ENCODE data around the gene DAPK3. TPM values are rescaled to one million over a fixed set of nuclear protein-coding genes. Genes with fewer than 3 reads are reported as not detected.
"Not testable (repeated sequence)": the region's sequence is repeated elsewhere in the genome, so short reads cannot be mapped to it uniquely, and the experiment has no call there.

The DAPK3 gene
- total RNA-seq, 1 donor from 2014 or later: 82.4 TPM

DNA sequence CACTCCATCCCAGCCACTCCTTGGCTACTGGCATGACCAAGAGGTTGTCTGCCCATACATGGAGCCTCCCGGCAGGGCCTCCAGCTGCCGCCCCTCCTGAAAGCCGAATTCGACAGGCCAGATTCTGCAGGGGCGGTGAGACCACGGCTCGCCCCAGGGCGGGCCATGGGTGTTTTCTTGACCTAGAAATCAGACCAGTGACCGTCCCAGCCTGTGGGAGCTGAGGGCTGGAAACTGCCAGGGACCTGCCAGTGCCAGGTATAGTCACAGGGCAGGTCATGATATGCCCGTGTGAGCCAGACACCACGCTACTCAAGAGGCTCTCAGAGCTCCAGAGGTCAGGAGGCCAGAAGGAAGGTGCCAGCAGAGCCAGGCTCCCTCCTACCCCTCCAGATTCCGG lies 16.8 kb downstream of the DAPK3 start:
- no peak for DNase-seq

DNA sequence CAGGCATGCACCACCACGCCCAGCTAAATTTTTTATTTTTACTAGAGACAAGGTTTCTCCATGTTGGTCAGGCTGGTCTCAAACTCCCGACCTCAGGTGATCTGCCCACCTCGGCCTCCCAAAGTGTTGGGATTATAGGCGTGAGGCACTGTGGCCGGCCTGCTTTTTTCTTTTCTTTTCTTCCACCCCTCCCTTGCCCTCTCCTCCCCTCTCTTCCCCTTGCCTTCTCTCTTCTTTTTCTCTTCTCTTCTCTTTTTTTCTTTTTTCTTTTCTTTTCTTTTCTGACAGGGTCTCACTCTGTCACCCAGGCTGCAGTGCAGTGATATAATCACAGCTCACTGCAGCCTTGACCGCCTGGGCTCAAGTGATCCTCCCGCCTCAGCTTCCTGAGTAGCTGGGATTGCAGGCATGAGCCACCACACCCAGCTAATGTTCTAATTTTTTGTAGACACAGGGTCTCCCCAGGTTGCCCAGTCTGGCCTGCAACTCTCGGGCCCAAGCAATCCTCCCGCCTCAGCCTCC lies 18.1 kb downstream of the DAPK3 start:
- not testable (repeated sequence) for DNase-seq

DNA sequence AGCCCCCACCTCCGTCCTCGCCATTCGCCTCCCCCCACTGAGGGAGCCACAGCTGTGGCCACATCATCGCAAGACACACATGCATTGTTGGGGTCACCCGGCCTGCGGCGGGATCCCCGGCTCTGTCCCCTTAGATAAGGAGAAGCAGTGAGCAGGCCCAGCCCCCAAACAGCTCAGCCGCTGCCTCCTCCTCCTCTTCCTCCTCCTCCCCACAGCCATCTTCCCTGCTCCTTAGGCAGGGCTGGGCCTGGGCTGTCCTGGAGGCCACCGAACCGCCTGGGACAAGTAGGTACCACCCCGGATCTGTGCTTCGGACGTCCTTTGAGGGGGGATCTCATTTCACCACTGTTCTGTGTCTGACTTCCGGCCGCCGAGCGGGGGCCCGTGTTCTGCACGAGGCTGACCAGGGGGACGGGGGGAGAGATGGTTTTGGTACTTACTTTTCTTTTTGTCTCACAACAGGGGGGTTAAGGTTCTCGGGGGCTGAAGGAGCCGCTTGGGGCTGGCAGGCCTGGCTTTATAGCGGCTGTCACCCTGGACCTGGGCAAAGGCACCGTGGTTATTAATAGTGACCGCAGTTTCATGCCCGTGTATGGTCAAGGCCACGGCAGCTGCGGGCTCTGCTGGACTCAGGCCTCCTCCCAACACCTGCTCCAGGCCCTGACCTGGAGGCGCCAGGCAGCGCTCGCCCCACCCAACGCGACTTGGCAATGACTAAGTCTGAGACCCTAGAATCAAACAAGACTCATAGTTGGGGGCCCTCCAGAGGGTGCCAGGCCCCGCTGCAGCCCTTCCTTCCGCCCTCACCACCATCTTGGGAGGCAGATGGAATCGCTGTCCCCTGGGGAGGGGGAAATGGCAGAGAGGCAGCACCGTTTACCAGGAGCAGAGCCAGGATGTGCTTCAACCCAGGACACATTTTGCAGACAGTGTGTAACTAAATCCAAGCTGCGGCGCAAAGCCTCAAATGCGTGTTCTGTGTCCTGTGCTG lies 19.7 kb downstream of the DAPK3 start:
- DNase-seq: peak; percentile 86

- peak; percentile 60 for DNase-seq
Measured at GRCh38 chr19:3949997-3950859, 20.7 kb downstream of the DAPK3 start.

DNA sequence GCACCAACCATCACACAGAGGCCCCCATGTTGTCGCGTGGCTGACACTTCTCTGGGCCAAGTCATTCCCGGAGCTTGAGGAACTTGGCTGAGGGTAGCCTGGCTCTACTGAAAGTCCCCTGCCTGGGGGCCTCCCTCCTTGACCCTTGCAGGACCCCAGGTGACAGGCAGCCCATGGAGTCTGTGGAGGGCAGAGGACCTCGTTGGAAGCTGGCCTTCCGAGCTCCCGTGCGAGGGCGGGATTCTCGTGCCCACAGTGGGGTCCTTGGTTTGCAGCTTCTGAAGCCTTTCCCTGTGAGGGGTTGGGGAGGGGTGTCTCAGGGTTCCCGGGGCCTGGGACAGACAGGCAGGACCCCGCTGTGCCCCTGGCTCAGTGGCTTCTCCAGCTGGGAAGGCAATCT lies 21.6 kb downstream of the DAPK3 start:
- no peak for DNase-seq

DNA sequence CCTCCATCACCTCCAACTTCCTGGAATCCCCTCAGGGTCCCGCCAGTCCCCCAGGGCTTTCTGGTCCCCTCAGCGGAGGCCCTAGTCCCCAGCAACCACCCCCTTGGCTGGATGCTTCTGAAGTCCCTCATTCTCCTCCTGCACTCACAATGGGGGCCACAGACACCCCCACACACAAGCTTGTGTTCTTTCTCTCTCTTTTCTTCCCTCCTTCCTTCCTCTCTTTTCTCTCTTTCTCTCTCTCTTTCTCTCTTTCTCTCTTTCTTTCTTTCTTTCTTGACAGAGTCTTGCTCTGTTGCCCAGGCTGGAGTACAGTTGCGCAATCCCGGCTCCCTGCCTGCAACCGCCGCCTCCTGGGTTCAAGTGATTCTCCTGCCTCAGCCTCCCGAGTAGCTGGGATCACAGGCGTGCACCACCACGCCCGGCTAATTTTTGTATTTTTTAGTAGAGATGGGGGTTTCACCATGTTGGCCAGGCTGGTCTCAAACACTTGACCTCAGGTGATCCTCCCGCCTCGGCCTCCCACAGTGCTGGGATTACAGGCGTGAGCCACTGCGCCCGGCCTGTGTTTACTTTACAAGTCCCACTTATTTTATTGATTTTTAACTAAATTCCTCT lies 23.5 kb downstream of the DAPK3 start:
- DNase-seq: not testable (repeated sequence)

- no peak for DNase-seq
Measured at GRCh38 chr19:3945838-3946237, 25.1 kb downstream of the DAPK3 start.

DNA sequence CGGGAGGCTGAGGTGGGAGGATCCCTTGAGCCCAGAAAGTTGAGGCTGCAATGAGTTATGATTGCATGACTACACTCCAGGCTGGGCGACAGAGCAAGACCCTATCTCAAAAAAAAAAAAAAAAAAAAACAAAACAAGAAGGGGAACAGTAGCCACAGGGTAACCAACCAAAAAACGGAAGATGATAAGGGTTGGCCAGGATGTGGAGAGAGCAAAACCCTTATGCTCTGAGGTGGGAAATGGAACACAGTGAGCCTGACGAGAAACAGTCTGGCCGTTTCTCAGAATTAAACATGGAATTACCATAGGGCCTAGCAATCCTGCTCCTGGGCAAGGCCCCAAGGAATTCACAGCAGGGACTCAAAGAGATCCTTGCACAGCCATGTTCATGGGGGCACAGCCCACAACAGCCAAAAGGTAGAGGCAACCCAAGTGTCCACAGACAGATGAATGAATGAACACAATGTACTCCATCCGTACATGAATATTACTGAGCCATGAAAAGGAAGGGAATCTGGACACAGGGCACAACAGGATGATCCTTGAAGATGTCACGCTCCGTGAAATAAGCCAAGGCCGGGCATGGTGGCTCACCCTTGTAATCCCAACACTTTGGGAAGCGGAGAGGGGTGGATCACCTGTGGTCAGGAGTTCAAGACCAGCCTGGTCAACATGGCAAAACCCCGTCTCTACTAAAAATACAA lies 26.7 kb downstream of the DAPK3 start:
- DNase-seq: no peak

- peak; percentile 38 for DNase-seq
Measured at GRCh38 chr19:3942790-3943409, 28.0 kb downstream of the DAPK3 start.

- DNase-seq: not testable (repeated sequence)
Measured at GRCh38 chr19:3938300-3938950, 32.5 kb downstream of the DAPK3 start.

DNA sequence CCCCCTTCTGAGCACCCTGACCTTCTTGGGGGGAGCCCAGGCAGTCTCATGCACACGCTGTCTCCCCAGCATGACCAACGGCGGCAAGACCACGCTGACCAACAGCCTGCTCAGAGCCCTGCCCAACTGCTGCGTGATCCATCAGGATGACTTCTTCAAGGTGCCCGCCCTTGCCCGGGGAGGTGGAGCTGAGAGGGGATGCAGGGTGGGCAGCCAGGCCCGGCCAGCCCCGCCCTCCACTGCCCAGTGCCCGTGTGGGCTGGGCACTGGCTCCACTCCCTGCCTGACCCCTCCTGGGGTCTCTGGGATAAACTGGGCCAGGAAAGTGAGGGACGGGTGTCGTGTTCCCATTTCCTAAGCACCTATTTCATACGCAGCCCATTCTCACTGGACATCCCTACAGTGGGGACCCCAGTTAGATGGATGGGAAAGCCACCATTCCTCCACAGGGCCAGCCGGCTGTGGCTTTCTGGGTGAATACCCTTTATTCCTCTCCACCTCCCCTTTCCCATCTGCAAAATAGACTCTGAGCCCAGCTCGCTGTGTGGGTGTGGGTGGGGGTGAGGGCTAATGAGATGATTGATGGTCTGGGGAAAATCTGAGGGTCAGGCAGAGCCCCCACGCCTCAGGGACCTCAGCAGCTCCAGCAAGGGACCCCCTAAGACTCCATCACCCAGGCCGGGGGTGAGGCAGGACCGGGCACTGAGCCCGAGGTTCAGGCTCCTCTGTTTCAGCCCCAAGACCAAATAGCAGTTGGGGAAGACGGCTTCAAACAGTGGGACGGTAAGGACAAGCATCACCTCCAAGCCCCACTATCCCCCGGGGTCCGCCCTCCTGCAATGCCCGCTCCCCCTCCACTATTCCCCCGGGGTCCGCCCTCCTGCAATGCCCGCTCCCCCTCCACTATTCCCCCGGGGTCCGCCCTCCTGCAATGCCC lies 34.1 kb downstream of the DAPK3 start:
- no peak for DNase-seq

- peak; percentile 71 for DNase-seq
Measured at GRCh38 chr19:3932931-3933810, 37.7 kb downstream of the DAPK3 start, which contains the start of gene NMRK2. NMRK2 (plus strand) TSS chr19:3933069; CDS start chr19:3933672, 603 bp downstream.

DNA sequence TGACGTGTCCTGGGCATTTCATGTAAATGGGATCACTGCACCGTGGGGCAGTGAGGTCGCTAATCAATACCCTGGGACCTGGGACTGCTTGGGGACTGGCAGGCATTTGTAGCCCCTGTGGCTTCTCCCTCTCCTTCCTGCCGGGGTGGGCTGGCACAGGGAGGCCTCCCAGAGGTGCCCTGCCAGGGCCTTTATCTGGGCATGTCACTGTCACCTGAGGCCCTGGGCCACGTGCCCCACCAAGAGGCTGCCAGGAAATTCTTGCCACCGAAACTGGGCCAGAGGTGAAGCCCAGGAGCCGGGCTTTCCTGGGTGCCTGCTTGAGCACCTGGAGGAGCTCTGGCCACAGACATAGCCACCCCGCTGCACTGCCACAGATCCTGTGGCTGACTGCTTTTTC lies 39.9 kb downstream of the DAPK3 start:
- no peak for DNase-seq

DNA sequence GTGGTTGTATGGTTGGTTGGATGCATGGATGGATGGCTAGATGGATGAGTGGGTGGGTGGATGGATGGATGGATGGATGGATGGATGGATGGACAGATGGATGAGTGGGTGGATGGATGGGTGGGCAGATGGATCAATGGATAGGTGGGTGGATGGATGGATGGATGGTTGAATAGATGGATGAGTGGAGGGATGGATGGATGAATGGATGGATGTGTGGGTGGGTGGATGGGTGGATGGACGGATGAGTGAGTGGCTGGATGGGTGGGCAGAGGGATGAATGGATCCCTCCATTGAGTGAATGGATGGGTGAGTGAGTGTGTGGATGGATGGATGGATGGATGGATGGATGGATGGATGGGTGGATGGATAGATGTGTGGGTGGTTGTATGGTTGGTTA lies 47.0 kb downstream of the DAPK3 start:
- DNase-seq: no peak

DNA sequence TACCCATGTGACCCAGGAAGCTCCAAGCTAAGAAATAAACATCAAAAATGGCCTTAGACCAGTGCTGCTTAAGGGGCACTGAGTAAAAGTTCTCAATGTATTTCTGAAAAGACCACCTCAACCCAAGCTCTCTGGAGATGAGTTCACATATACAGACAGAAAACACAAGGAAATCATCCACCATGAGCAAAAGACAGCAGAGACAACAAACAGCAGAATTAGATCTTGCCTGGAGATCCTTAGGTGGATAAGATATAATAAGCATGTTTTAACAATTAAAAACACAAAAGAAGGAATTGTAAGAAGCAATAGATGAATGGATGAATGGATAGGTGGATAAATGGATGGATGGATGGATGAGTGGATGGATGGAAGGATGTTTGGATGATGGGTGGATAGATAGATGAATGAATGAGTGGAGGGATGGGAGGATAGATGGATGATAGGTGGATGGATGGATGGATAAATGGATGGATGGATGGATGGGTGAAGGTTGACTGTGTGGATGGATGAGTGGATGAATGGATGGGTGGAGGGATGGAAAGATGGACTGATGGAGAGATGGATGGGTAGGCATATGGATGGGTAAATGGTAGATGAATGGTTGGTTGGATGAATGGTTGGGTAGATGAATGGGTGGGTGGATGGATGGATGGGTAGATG lies 47.7 kb downstream of the DAPK3 start:
- DNase-seq: no peak

DNA sequence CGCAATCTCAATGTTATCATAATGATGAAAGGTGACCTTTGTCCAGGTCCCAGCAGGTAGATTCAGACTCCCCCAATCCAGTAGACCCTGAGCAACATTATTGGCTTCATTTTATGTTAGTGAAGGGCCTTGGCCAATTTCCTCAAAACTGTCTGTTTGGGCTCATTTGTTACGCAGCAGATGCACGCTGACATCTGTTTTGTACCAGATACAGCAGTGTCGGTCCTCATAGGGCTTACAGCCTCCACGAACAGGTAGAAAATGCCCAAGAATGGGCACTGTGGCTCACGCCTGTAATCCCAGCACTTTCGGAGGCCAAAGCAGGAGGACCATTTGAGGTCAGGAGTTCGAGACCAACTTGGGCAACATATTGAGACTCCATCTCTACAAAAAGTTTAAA lies 51.1 kb downstream of the DAPK3 start:
- no peak for DNase-seq

GRCh38 chr19:3916033-3916432 lies 54.9 kb downstream of the DAPK3 start:
- DNase-seq: no peak

- no peak for DNase-seq
Measured at GRCh38 chr19:3914199-3914598, 56.7 kb downstream of the DAPK3 start.
